ENCODE measurements around the gene SMCO2.

SMCO2 gene

GRCh38 chr12:27446436-27446835, at the start of gene SMCO2:
TSS of gene SMCO2 (plus strand) at chr12:27446736. CDS start at chr12:27470632, 23,896 bp downstream.
- no peak for DNase-seq
- no peak for TF ChIP-seq GATA1 (IDR thresholded peaks at IDR 0.05; ENCODE audit: low read depth, low read length)
- no peak for TF ChIP-seq POLR2A (IDR thresholded peaks at IDR 0.05; ENCODE audit: low read length)

GRCh38 chr12:27398466-27398865, 48.1 kb upstream of the SMCO2 start:
- no peak for DNase-seq
- TF ChIP-seq POLR2A (IDR thresholded peaks at IDR 0.05; ENCODE audit: low read length) (no peak), GATA1 (IDR thresholded peaks at IDR 0.05; ENCODE audit: low read depth, low read length) (no peak)

GRCh38 chr12:27399074-27399473, 47.5 kb upstream of the SMCO2 start:
- no peak for DNase-seq
- TF ChIP-seq GATA1 (IDR thresholded peaks at IDR 0.05; ENCODE audit: low read depth, low read length), result no peak
- TF ChIP-seq POLR2A (IDR thresholded peaks at IDR 0.05; ENCODE audit: low read length), result no peak

- TF ChIP-seq GATA1 (IDR thresholded peaks at IDR 0.05; ENCODE audit: low read depth, low read length) (no peak), POLR2A (IDR thresholded peaks at IDR 0.05; ENCODE audit: low read length) (no peak)
- no peak for DNase-seq
Observed at GRCh38 chr12:27400856-27401354, 45.6 kb upstream of the SMCO2 start.

- no peak for TF ChIP-seq POLR2A (IDR thresholded peaks at IDR 0.05; ENCODE audit: low read length)
- no peak for TF ChIP-seq GATA1 (IDR thresholded peaks at IDR 0.05; ENCODE audit: low read depth, low read length)
- DNase-seq, result no peak
Observed at GRCh38 chr12:27412047-27412446, 34.5 kb upstream of the SMCO2 start.

- TF ChIP-seq GATA1 (IDR thresholded peaks at IDR 0.05; ENCODE audit: low read depth, low read length), result no peak
Observed at GRCh38 chr12:27422697-27423096, 23.8 kb upstream of the SMCO2 start.

GRCh38 chr12:27424631-27425230, 21.8 kb upstream of the SMCO2 start:
- DNase-seq, result peak; percentile 7 to 14
- TF ChIP-seq POLR2A (IDR thresholded peaks at IDR 0.05; ENCODE audit: low read length) (no peak), GATA1 (IDR thresholded peaks at IDR 0.05; ENCODE audit: low read depth, low read length) (no peak)

More at GRCh38 chr12:27422697-27423096, 23.8 kb upstream of the SMCO2 start:
- no peak for DNase-seq

- DNase-seq, result no peak
- TF ChIP-seq GATA1 (IDR thresholded peaks at IDR 0.05; ENCODE audit: low read depth, low read length) (no peak), POLR2A (IDR thresholded peaks at IDR 0.05; ENCODE audit: low read length) (no peak)
Observed at GRCh38 chr12:27425306-27425705, 21.2 kb upstream of the SMCO2 start.

GRCh38 chr12:27426743-27427487, 19.6 kb upstream of the SMCO2 start:
- TF ChIP-seq GATA1 (IDR thresholded peaks at IDR 0.05; ENCODE audit: low read depth, low read length) (no peak), POLR2A (IDR thresholded peaks at IDR 0.05; ENCODE audit: low read length) (no peak)
- no peak for DNase-seq

- TF ChIP-seq POLR2A (IDR thresholded peaks at IDR 0.05; ENCODE audit: low read length), result no peak
- no peak for TF ChIP-seq GATA1 (IDR thresholded peaks at IDR 0.05; ENCODE audit: low read depth, low read length)
- DNase-seq, result no peak
Observed at GRCh38 chr12:27427824-27428223, 18.7 kb upstream of the SMCO2 start.

GRCh38 chr12:27428466-27428865, 18.1 kb upstream of the SMCO2 start:
- TF ChIP-seq POLR2A (IDR thresholded peaks at IDR 0.05; ENCODE audit: low read length), result no peak
- no peak for TF ChIP-seq GATA1 (IDR thresholded peaks at IDR 0.05; ENCODE audit: low read depth, low read length)
- DNase-seq, result no peak

GRCh38 chr12:27429606-27430005, 16.9 kb upstream of the SMCO2 start:
- TF ChIP-seq GATA1 (IDR thresholded peaks at IDR 0.05; ENCODE audit: low read depth, low read length), result no peak
- no peak for TF ChIP-seq POLR2A (IDR thresholded peaks at IDR 0.05; ENCODE audit: low read length)
- no peak for DNase-seq

GRCh38 chr12:27431185-27431584, 15.4 kb upstream of the SMCO2 start:
- DNase-seq, result no peak
- TF ChIP-seq GATA1 (IDR thresholded peaks at IDR 0.05; ENCODE audit: low read depth, low read length) (no peak), POLR2A (IDR thresholded peaks at IDR 0.05; ENCODE audit: low read length) (no peak)

- DNase-seq, result peak; percentile 3 to 23
- TF ChIP-seq GATA1 (IDR thresholded peaks at IDR 0.05; ENCODE audit: low read depth, low read length) (no peak), POLR2A (IDR thresholded peaks at IDR 0.05; ENCODE audit: low read length) (no peak)
Observed at GRCh38 chr12:27434673-27435565, 11.6 kb upstream of the SMCO2 start.
